HG02588 (cell line): Measurements from ENCODE around the gene TGM2.

Experiments
- ATAC-seq: cut with Tn5 transposase; IDR thresholded peaks from one replicate; pipeline ENCODE4 v1.9.1; 2021; ENCODE audit warnings: mild to moderate bottlenecking, moderate library complexity; ENCODE audit not compliant: unreplicated experiment

TGM2 gene

GRCh38 chr20:38165089-38165965 is at the start of gene TGM2:
TGM2 (minus strand) TSS chr20:38165270; CDS start chr20:38165198, 72 bp downstream.
- ATAC-seq, result no peak

GRCh38 chr20:38214256-38215193 is 49.5 kb upstream of the TGM2 start:
- ATAC-seq, result no peak

- ATAC-seq, result no peak
Measured at GRCh38 chr20:38213607-38213940, 48.5 kb upstream of the TGM2 start.

- no peak for ATAC-seq
Measured at GRCh38 chr20:38212806-38213606, 47.9 kb upstream of the TGM2 start.

GRCh38 chr20:38211200-38212097 is 46.4 kb upstream of the TGM2 start:
- ATAC-seq, result no peak

- no peak for ATAC-seq
Measured at GRCh38 chr20:38210741-38211140, 45.7 kb upstream of the TGM2 start.

- no peak for ATAC-seq
Measured at GRCh38 chr20:38209736-38210405, 44.8 kb upstream of the TGM2 start.

GRCh38 chr20:38209054-38209675 is 44.1 kb upstream of the TGM2 start:
- no peak for ATAC-seq

GRCh38 chr20:38208523-38208922 is 43.5 kb upstream of the TGM2 start:
- no peak for ATAC-seq

- no peak for ATAC-seq
Measured at GRCh38 chr20:38208088-38208487, 43.0 kb upstream of the TGM2 start.

GRCh38 chr20:38207621-38208020 is 42.6 kb upstream of the TGM2 start:
- ATAC-seq, result no peak

GRCh38 chr20:38205001-38205400 is 39.9 kb upstream of the TGM2 start:
- ATAC-seq, result no peak

- ATAC-seq, result no peak
Measured at GRCh38 chr20:38203981-38204357, 38.9 kb upstream of the TGM2 start.

- no peak for ATAC-seq
Measured at GRCh38 chr20:38203337-38203980, 38.4 kb upstream of the TGM2 start.

- no peak for ATAC-seq
Measured at GRCh38 chr20:38202982-38203293, 37.9 kb upstream of the TGM2 start.

- ATAC-seq, result no peak
Measured at GRCh38 chr20:38202153-38202981, 37.3 kb upstream of the TGM2 start.

- ATAC-seq, result no peak
Measured at GRCh38 chr20:38201356-38201755, 36.3 kb upstream of the TGM2 start.

- ATAC-seq, result no peak
Measured at GRCh38 chr20:38200646-38201045, 35.6 kb upstream of the TGM2 start.
